Endodermal cell (in vitro differentiated cells): Measurements from ENCODE around the gene BCL2L11. TPM values are rescaled to one million over a fixed set of nuclear protein-coding genes. Genes with fewer than 3 reads are reported as not detected.

Source experiments
- DNase-seq: peaks from one replicate; pipeline ENCODE4 v3.0.0-alpha.2; 2017
- H3K27ac ChIP-seq: 2 replicates; pipeline ENCODE4 v1.5.1; 2013; ENCODE audit warnings: mild to moderate bottlenecking, low read depth, low read length, moderate library complexity
- H3K27me3 ChIP-seq: 2 replicates; pipeline ENCODE4 v1.6.1; 2013; ENCODE audit warnings: mild to moderate bottlenecking, low read length, moderate library complexity; ENCODE audit not compliant: insufficient read depth, control insufficient read depth, poor library complexity, severe bottlenecking
- H3K36me3 ChIP-seq: 2 replicates; pipeline ENCODE4 v1.7.0; 2013; ENCODE audit warnings: mild to moderate bottlenecking, low read length, moderate library complexity; ENCODE audit not compliant: control insufficient read depth, insufficient read depth
- H3K4me1 ChIP-seq: one replicate; pipeline ENCODE4 v1.7.0; 2013; ENCODE audit warnings: low read length; ENCODE audit not compliant: control insufficient read depth, insufficient read depth
- H3K4me3 ChIP-seq: 2 replicates; pipeline ENCODE4 v1.5.1; 2013; ENCODE audit warnings: mild to moderate bottlenecking, low read length, moderate library complexity
- H3K9ac ChIP-seq: 2 replicates; pipeline ENCODE4 v1.6.1; 2013; ENCODE audit warnings: mild to moderate bottlenecking, low read length, moderate library complexity; ENCODE audit not compliant: poor library complexity, severe bottlenecking; ENCODE audit errors: extremely low read depth
- H3K9me3 ChIP-seq: 2 replicates; pipeline ENCODE4 v1.6.1; 2013; ENCODE audit warnings: mild to moderate bottlenecking, low read length, moderate library complexity; ENCODE audit not compliant: control insufficient read depth
- H3K27ac Mint-ChIP-seq: 2 replicates; pipeline ENCODE4 v1.8.0; 2020; ENCODE audit warnings: mixed read lengths
- H3K27me3 Mint-ChIP-seq: 2 replicates; pipeline ENCODE4 v1.8.0; 2021; ENCODE audit warnings: mild to moderate bottlenecking, mixed read lengths; ENCODE audit not compliant: insufficient read depth
- H3K36me3 Mint-ChIP-seq: 2 replicates; pipeline ENCODE4 v1.8.0; 2020; ENCODE audit warnings: low read depth, mixed read lengths
- H3K4me1 Mint-ChIP-seq: 2 replicates; pipeline ENCODE4 v1.8.0; 2020; ENCODE audit warnings: mixed read lengths
- H3K4me3 Mint-ChIP-seq: 2 replicates; pipeline ENCODE4 v1.8.0; 2020; ENCODE audit warnings: mild to moderate bottlenecking, moderate library complexity, mixed read lengths
- H3K9me3 Mint-ChIP-seq: 2 replicates; pipeline ENCODE4 v1.8.0; 2020; ENCODE audit warnings: mild to moderate bottlenecking, mixed read lengths
- CTCF ChIP-seq: fragments of 200-600 bp; sonication (generic); conservative IDR thresholded peaks from 2 replicates; pipeline ENCODE4 v1.5.0; 2021; ENCODE audit warnings: antibody characterized with exemption, mild to moderate bottlenecking
- WGBS, 2 experiments: methylation state at CpG; one replicate each; pipeline versions ENCODE4 v1.1.5 to v1.1.7; 2013; ENCODE audit warnings: missing lambda C conversion rate in 2 of 2, mixed read lengths in 1 of 2; ENCODE audit not compliant: insufficient coverage in 1 of 2, insufficient read length in 1 of 2; 5-methylcytosine and 5-hydroxymethylcytosine counted together
- total RNA-seq, 2 donors: library from RNA; stranded (reverse); fragmentation: NEBNext Ultra II Directional in 1 of 2; extraction: Animal tissue kit (Norgen Biotek cat#: 25700) in 1 of 2; gene quantifications; 2 replicates in 1 of 2; 3 replicates in 1 of 2; pipeline ENCODE4 v1.2.1, GENCODE V29; 2021

The BCL2L11 gene
- total RNA-seq, 2 donors from 2014 or later = 16.7 to 21.0 TPM

GRCh38 chr2:111184725-111185310 is 64.1 kb downstream of the BCL2L11 start:
- Mint-ChIP-seq H3K9me3 (no peaks in the 10 kb centered on the region), H3K36me3 (no peaks in the 10 kb centered on the region), H3K27ac (peak overlapping the region; percentile 42), H3K4me3 (no peak overlapping the region), H3K4me1 (peaks cover 21% of the 10 kb centered on the region), H3K27me3 (no peaks in the 10 kb centered on the region)
- Histone ChIP-seq H3K4me3 (no peak overlapping the region), H3K4me1 (no peaks in the 10 kb centered on the region), H3K27me3 (no peaks in the 10 kb centered on the region), H3K27ac (no peak overlapping the region), H3K9me3 (no peaks in the 10 kb centered on the region), H3K36me3 (no peaks in the 10 kb centered on the region), H3K9ac (no peak overlapping the region)
- DNase-seq = no peak
- 100% methylated on average over 2 of the region's 2 CpGs for WGBS, 2 experiments
- no peak for TF ChIP-seq CTCF

GRCh38 chr2:111185361-111186022 is 64.8 kb downstream of the BCL2L11 start:
- Histone ChIP-seq H3K4me1 (no peaks in the 10 kb centered on the region), H3K27ac (no peak overlapping the region), H3K36me3 (no peaks in the 10 kb centered on the region), H3K27me3 (no peaks in the 10 kb centered on the region), H3K9ac (no peak overlapping the region), H3K4me3 (no peak overlapping the region), H3K9me3 (no peaks in the 10 kb centered on the region)
- Mint-ChIP-seq H3K27me3 (no peaks in the 10 kb centered on the region), H3K4me1 (peaks cover 21% of the 10 kb centered on the region), H3K36me3 (no peaks in the 10 kb centered on the region), H3K9me3 (no peaks in the 10 kb centered on the region), H3K4me3 (peak overlapping the region; percentile 10), H3K27ac (peak overlapping the region; percentile 42)
- no peak for TF ChIP-seq CTCF
- WGBS, 2 experiments = 91 to 100% methylated on average over 6 to 12 of the region's 12 CpGs
- DNase-seq = peak; percentile 47

GRCh38 chr2:111186121-111186715 is 65.5 kb downstream of the BCL2L11 start:
- no peaks in the 10 kb centered on the region for H3K27me3 Mint-ChIP-seq
- DNase-seq = peak; percentile 30
- Histone ChIP-seq H3K4me1 (no peaks in the 10 kb centered on the region), H3K27me3 (no peaks in the 10 kb centered on the region), H3K36me3 (no peaks in the 10 kb centered on the region), H3K27ac (no peak overlapping the region), H3K9me3 (no peaks in the 10 kb centered on the region), H3K4me3 (no peak overlapping the region), H3K9ac (no peak overlapping the region)
- no peaks in the 10 kb centered on the region for H3K9me3 Mint-ChIP-seq
- no peaks in the 10 kb centered on the region for H3K36me3 Mint-ChIP-seq
- H3K4me1 Mint-ChIP-seq = peaks cover 21% of the 10 kb centered on the region
- H3K27ac Mint-ChIP-seq = no peak overlapping the region
- TF ChIP-seq CTCF = no peak
- peak overlapping the region; percentile 10 for H3K4me3 Mint-ChIP-seq
- WGBS, 2 experiments = 90 to 96% methylated on average over 10 of the region's 10 CpGs
